ENCODE measurements around the gene CCDC85A.

GRCh38 chr2:56179931-56180330, 3.9 kb upstream of the CCDC85A start:
- TF ChIP-seq EZH2 (IDR thresholded peaks at IDR 0.05; ENCODE audit: insufficient read depth, poor library complexity, severe bottlenecking) (no peak), EZH2phosphoT487 (IDR thresholded peaks at IDR 0.05; ENCODE audit: insufficient read depth, low read depth) (no peak)
